HG03045 (cell line): ENCODE measurements around the gene DOK7.
"Not testable (repeated sequence)": the region's sequence is repeated elsewhere in the genome, so short reads cannot be mapped to it uniquely, and the experiment has no call there.

Source experiments
- ATAC-seq: cut with Tn5 transposase; IDR thresholded peaks from one replicate; pipeline ENCODE4 v1.9.1; 2021; ENCODE audit warnings: mild to moderate bottlenecking, moderate library complexity; ENCODE audit not compliant: unreplicated experiment

DOK7 gene

GRCh38 chr4:3442959-3443749 is 20.0 kb upstream of the DOK7 start:
- no peak for ATAC-seq

DNA sequence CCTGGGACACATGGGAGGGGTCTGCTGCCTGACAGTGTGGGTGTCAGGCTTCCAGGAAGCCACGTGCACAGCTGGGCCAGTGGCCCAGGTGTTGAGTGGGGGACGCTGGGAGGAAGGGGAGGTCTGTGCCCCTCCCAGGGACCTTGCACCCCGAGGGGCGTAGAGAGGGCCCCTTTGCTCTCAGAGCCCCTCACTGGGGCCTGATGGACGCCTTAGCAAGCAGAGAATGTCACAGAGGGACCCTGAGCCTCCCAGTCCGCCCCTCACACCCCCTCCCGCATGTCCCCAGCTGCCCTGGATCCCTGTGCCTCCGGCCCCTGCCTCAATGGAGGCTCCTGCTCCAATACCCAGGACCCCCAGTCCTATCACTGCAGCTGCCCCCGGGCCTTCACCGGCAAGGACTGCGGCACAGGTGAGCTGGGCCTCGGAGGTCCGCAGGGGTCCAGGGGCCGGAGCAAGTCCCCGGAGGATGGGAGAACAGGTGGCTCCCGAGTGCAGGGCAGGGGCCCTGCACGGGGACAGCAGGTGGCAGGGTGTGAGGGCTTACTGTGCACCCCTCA is 19.3 kb upstream of the DOK7 start:
- no peak for ATAC-seq

DNA sequence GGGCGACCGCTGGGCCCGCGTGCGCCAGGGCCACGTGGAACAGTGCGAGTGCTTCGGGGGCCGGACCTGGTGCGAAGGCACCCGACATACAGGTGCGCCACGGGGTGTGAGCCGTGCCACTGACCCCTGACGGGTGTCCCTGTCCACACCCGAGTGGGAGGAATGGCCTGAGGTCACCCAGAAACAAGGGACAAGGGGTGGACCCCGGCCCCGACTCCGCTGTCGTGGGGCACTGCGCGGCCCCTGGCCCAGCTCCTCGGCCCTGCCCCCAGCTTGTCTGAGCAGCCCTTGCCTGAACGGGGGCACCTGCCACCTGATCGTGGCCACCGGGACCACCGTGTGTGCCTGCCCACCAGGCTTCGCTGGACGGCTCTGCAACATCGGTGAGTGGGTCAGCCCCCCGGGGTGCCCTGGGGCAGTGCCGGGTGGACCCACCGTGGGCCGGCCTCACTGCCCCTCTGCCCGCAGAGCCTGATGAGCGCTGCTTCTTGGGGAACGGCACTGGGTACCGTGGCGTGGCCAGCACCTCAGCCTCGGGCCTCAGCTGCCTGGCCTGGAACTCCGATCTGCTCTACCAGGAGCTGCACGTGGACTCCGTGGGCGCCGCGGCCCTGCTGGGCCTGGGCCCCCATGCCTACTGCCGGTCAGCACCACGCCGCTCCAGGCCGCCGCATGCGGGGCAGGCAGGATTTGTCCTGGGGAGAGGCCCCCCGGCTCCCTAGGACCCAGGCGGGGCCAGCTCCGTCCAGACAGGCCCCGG is 18.6 kb upstream of the DOK7 start:
- ATAC-seq, result no peak

DNA sequence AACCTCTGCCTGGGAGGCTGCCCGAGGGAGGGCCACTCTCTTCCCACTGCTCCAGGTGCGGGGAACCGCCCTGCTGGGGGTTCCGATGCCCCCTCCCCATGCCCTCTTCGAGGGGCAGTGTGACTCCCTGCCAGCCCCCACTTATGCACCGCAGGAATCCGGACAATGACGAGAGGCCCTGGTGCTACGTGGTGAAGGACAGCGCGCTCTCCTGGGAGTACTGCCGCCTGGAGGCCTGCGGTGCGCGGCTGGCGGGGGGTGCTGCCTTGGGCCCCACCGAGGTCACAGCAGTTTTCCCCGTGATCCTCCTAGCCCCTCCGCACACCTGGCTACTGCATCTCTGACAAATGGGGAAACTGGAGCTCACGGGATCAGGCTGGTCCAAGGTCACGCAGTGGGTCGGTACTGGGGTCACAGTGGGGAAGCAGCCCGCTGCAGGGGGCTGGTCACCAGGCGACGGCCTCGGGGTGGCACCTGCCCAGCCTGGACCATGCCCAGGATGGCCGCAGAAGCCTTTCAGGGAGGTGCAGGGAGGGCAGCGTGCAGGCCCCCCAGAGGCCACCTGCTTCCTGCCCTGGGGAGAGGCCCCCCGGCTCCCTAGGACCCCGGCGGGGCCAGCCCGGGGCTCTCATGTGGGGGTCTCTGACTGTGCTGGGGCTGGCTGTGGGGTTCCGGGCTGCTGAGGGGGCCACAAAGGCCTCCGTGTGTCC is 17.8 kb upstream of the DOK7 start:
- no peak for ATAC-seq

- no peak for ATAC-seq
Measured at GRCh38 chr4:3445829-3446545, 17.1 kb upstream of the DOK7 start.

GRCh38 chr4:3446631-3447320 is 16.3 kb upstream of the DOK7 start:
- ATAC-seq, result no peak

- no peak for ATAC-seq
Measured at GRCh38 chr4:3447431-3448395, 15.4 kb upstream of the DOK7 start.

- no peak for ATAC-seq
Measured at GRCh38 chr4:3449047-3449573, 14.0 kb upstream of the DOK7 start.

DNA sequence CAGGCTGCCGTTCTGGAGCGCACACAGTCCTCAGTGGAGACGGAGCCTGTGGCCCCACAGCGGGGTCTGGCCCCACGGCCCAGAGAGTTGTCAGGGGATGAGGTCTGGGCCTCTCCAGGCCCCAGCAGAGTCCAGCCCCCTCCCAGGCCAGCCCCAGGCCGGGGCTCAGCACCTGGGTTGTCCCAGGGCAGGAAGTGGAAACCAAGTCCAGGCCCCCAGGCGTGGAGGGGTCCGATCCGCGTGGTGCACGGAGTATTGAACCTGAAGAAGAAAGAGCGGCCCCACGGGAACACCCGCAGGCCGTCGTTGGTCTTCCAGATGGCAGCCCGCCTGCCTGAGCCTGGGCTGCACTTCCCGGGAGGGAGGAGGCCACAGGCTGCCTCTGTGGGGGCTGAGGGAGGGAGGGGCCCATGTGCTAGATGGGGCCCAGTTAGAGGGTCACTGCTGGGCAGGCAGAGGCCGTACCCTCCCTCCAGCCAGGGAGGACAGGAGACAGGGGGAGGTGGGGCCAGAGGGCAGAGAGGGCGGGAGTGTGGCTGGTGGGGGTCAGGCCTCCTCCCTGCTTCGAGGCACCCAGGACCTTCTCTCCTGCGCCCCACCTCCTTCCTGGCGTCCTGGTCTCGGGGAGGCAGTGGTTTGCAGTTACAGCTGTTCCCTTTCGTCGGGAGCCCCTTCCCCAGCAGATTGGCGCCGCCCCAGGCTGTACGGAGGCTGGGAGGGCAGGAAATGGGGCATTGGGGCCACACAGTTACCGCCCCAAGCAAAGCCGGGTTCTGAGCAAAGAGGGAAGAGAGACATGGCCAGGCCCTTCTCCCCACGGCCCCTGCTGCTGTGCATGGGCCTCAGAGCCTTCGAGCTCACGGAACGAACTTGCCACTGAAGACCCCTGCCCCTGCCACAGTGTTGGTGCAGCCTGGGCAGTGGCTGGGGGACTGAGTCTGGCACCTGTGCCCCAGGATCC is 13.3 kb upstream of the DOK7 start:
- ATAC-seq, result no peak

GRCh38 chr4:3450643-3451042 is 12.5 kb upstream of the DOK7 start:
- ATAC-seq, result no peak

DNA sequence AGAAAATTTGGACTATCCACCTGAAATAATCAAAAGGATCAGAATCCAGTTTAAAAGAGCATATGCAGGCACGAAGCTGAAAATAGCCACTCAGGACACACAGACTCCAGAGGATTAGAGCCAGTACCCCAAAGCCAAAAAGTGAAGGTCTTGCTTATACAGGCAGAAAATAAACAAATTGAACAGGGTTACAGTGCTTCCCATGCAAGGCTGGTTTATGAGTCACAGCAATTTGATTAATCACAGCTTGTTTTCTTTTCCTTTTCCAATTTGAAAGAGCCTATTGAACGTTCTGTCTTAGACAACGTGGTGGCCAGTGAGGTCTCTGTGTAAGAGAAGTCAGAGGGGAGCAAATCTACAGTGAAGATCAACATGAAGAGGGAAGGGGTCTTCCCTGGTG is 11.2 kb upstream of the DOK7 start:
- ATAC-seq, result no peak

GRCh38 chr4:3452376-3452775 is 10.7 kb upstream of the DOK7 start:
- no peak for ATAC-seq

DNA sequence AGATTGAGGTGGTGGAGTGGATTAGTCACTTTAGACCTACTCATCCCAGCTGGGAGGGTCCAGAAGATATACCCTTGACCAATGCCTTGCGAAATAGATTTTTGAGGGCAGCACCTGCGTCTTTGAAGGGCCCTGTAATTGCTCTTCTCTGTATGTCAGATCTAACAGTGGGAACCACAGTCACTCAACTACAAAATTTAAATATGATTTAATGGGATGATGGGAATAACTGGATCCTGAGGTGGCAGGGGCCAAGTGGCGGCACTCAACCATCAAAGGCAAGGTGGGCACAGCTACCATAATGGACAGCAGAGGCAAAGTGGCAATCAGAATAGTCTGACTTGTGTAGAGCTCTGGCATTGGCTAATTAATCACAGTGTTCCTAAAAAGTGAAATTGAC is 7.5 kb upstream of the DOK7 start:
- ATAC-seq, result not testable (repeated sequence)

DNA sequence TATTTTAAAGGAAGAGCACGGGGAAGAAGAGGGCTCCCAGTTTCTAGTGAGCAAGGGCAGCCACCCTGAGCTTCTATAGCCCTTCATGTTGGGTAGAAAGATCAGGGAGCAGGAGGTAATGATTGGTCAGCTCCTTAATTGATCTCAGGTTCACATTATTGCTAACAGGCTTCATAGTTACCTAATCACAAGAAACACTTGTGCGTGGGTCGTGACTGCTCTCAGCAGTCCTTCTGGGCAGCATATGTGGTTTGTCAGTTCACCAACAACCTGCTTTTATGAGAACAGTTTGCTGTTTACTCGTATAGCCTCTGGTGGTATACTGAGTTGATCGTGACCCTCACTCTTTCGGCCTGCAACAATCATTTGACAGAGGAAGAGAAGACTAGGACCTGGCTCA is 4.7 kb upstream of the DOK7 start:
- ATAC-seq, result no peak

- ATAC-seq, result not testable (repeated sequence)
Measured at GRCh38 chr4:3459156-3459555, 4.0 kb upstream of the DOK7 start.

DNA sequence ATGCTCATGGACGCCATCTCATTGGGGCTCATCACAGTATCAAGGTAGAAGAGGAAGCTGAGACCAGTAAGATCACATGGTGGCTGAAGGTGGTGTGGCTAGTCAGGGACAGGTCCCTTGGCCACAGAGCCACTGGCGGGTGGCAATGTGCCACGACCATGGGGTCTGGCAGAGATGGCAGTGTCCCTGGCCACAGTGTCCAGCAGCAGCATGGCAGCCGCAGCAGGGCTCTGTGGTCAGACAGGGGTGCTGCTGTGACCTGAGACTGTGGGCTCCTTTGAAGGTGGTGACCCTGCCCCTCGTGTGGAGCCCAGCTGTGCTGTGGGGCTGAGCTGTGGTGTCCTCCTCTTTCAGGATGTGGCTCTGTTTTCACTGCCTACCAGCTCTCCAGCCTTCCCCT is 2.2 kb upstream of the DOK7 start:
- no peak for ATAC-seq

DNA sequence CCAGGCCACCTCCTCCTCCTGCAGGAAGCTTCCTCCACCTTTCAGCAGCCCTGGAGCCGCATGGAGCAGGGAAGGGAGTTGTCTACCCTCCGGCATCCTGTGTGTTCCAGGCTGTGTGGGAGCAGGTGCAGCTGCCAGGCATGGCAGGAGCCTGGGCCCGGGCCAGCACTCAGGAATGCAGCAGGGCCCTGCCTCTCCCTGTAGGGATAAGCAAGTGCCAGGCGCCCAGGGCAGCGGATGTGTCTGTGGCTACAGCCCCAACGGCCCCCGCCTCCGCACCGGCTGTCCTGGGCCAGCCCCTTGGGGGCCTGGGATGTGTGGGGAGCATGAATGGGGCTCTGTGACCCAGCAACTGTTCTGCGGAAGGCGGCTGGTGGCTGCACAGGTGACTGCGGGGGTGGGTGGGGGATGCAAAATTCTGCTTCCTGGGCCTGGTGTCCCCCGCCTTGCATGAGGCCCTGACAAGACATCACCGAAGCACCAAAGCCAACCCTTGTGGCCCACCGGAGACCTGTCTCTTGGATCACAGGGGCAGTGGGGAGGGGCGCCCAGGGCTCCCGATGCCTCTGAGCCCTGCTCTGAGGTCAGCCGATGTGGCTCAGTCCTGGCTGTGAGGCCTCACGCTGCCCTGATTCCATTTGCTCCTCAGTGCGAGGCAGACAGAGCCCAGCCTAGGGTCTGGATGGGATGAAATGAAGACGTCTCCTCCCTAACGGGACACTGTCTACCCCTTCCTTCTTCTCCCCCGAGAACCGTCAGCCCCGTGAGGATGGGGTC is 1.4 kb upstream of the DOK7 start:
- no peak for ATAC-seq
